Loucy (cell line): ENCODE data around the gene FCN2.

Source experiments
- EZH2phosphoT487 ChIP-seq: fragments of 200-600 bp; IDR thresholded peaks from 2 replicates; pipeline ENCODE4 v1.6.1; 2018; ENCODE audit warnings: antibody characterized with exemption, mild to moderate bottlenecking, moderate library complexity, borderline replicate concordance
- TF ChIP-seq, protein P1 (sequence below): fragments of 200-600 bp; sonication (generic); conservative IDR thresholded peaks from 2 replicates; pipeline ENCODE4 v1.5.1; 2014; ENCODE audit warnings: mild to moderate bottlenecking, antibody characterized with exemption, low read length

GRCh38 chr9:134875371-134875770 is 5.2 kb upstream of the FCN2 start:
- TF ChIP-seq, protein P1, sequence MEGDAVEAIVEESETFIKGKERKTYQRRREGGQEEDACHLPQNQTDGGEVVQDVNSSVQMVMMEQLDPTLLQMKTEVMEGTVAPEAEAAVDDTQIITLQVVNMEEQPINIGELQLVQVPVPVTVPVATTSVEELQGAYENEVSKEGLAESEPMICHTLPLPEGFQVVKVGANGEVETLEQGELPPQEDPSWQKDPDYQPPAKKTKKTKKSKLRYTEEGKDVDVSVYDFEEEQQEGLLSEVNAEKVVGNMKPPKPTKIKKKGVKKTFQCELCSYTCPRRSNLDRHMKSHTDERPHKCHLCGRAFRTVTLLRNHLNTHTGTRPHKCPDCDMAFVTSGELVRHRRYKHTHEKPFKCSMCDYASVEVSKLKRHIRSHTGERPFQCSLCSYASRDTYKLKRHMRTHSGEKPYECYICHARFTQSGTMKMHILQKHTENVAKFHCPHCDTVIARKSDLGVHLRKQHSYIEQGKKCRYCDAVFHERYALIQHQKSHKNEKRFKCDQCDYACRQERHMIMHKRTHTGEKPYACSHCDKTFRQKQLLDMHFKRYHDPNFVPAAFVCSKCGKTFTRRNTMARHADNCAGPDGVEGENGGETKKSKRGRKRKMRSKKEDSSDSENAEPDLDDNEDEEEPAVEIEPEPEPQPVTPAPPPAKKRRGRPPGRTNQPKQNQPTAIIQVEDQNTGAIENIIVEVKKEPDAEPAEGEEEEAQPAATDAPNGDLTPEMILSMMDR: no peak
- no peak for TF ChIP-seq EZH2phosphoT487
